Measurements from ENCODE around the gene TRPM2. TPM values are rescaled to one million over a fixed set of nuclear protein-coding genes. Genes with fewer than 3 reads are reported as not detected.

TRPM2 gene
- total RNA-seq, 1 experiment from 2014 or later, result 28.1 TPM

GRCh38 chr21:44331209-44331608, 22.2 kb upstream of the TRPM2 start (continued):
- TF ChIP-seq YY1 (IDR thresholded peaks at IDR 0.05; ENCODE audit: extremely low read depth, insufficient replicate concordance, low read depth, low read length) (no peak), FOSL1 (IDR thresholded peaks at IDR 0.05; ENCODE audit: low read depth) (no peak), SP1 (IDR thresholded peaks at IDR 0.05; ENCODE audit: low read depth) (no peak)

- DNase-seq (ENCODE audit: low read depth, low spot score), result no peak
- no peak for ATAC-seq
- Histone ChIP-seq H3K9me3 (ENCODE audit: control insufficient read depth in 1 of 2, insufficient read depth in 1 of 2, low read depth in 1 of 2, low read length in 2 of 2) (no peaks in the 10 kb centered on the region), H3K79me2 (ENCODE audit: insufficient read depth, low read length) (no peaks in the 10 kb centered on the region), H2AFZ (ENCODE audit: low read depth, low read length, poor library complexity, severe bottlenecking) (no peak overlapping the region), H3K27me3 (ENCODE audit: insufficient read depth, low read length) (no peaks in the 10 kb centered on the region), H4K20me1 (ENCODE audit: insufficient read depth) (no peaks in the 10 kb centered on the region), H3K27ac (ENCODE audit: low read depth, low read length) (no peak overlapping the region), H3K4me1 (ENCODE audit: control insufficient read depth in 1 of 2, insufficient read depth in 2 of 2, low read length in 2 of 2) (no peaks in the 10 kb centered on the region), H3K4me3 (replicated peaks in 1 of 2; ENCODE audit: low read depth in 1 of 2, low read length in 2 of 2) (no peak overlapping the region), H3K9me2 (ENCODE audit: insufficient read depth) (no peaks in the 10 kb centered on the region), H3K36me3 (ENCODE audit: control insufficient read depth in 1 of 2, insufficient read depth in 2 of 2, low read length in 2 of 2) (no peaks in the 10 kb centered on the region), H3K9ac (ENCODE audit: low read length) (no peak overlapping the region), H3K4me2 (ENCODE audit: low read length) (no peak overlapping the region)
- ChIA-PET RAD21 (ENCODE audit: low non-redundant PET in 1 of 2, low total read pairs in 2 of 2, uncharacterized antibody in 2 of 2, unreplicated experiment in 2 of 2) (no interaction called here), POLR2A (no interaction called here), CTCF (no interaction called here)
- TF ChIP-seq CBX3 (IDR thresholded peaks at IDR 0.05; ENCODE audit: low read depth), result no peak
- TF ChIP-seq ELF1 (IDR thresholded peaks at IDR 0.05; ENCODE audit: borderline replicate concordance, low read depth), result no peak
- no peak for TF ChIP-seq YY1 (IDR thresholded peaks at IDR 0.05; ENCODE audit: extremely low read depth, insufficient replicate concordance, low read depth, low read length)
- TF ChIP-seq SIN3A (IDR thresholded peaks at IDR 0.05; ENCODE audit: low read depth), result no peak
- TF ChIP-seq REST (IDR thresholded peaks at IDR 0.05; ENCODE audit: low read depth), result no peak
- intact Hi-C loops (cut with micrococcal nuclease), result no loop called here
- BruUV-seq (replicated peaks), result no TSS peak
These were observed 21.6 kb upstream of the TRPM2 start for GRCh38 chr21:44331650-44332307.
